Thyroid gland (tissue), 4 donors: ENCODE results near the gene ABHD12. TPM values are rescaled to one million over a fixed set of nuclear protein-coding genes. Genes with fewer than 3 reads are reported as not detected.

Experiments used
- DNase-seq, 2 donors: peaks; one replicate each; pipeline ENCODE4 v3.0.0-alpha.2; 2019
- H3K27ac ChIP-seq, 3 donors: fragments of 200-600 bp; sonication (generic); 1 replicate in 2 of 3; 2 replicates in 1 of 3; pipeline ENCODE4 v1.5.1; 2016 to 2019; ENCODE audit warnings: mild to moderate bottlenecking in 1 of 3, moderate library complexity in 1 of 3
- H3K27me3 ChIP-seq: fragments of 200-600 bp; sonication (generic); one replicate; pipeline ENCODE4 v1.5.1; 2019
- H3K36me3 ChIP-seq, 2 donors: fragments of 200-600 bp; sonication (generic); one replicate each; pipeline ENCODE4 v1.5.1; 2016 to 2019
- H3K4me1 ChIP-seq, 2 donors: fragments of 200-600 bp; sonication (generic); one replicate each; pipeline ENCODE4 v1.5.1; 2017 to 2019
- H3K4me3 ChIP-seq, 3 donors: fragments of 200-600 bp; sonication (generic); replicated peaks in 1 of 3; 1 replicate in 2 of 3; 2 replicates in 1 of 3; pipeline ENCODE4 v1.5.1; 2016; ENCODE audit warnings: mild to moderate bottlenecking in 1 of 3
- H3K9me3 ChIP-seq: fragments of 200-600 bp; sonication (generic); one replicate; pipeline ENCODE4 v1.5.1; 2017
- CTCF ChIP-seq, 6 experiments: fragments of 200-600 bp in 3 of 6; fragments of 450-650 bp in 3 of 6; sonication (generic) in 3 of 6; IDR thresholded peaks; one replicate each; pipeline ENCODE4 v1.5.1; 2016 to 2019; ENCODE audit warnings: antibody characterized with exemption in 6 of 6, mild to moderate bottlenecking in 2 of 6, inconsistent platforms in 1 of 6, moderate library complexity in 1 of 6
- POLR2A ChIP-seq, 2 donors: fragments of 450-650 bp; IDR thresholded peaks; one replicate each; pipeline ENCODE4 v1.6.1; 2017; ENCODE audit warnings: antibody characterized with exemption in 2 of 2, mild to moderate bottlenecking in 2 of 2, moderate library complexity in 1 of 2
- WGBS, 2 donors: methylation state at CpG; one replicate each; pipeline ENCODE4 v1.1.5; 2017; 5-methylcytosine and 5-hydroxymethylcytosine counted together
- intact Hi-C: fragments of 100-400 bp; cut with DNase I; formaldehyde crosslinking; loops from one replicate; pipeline ENCODE4 v1.15.1; 2023
- total RNA-seq, 4 donors: library from RNA; depleted of rRNA; stranded (reverse); fragments of >200 nt; gene quantifications; one replicate each; pipeline ENCODE4 v1.2.3, GENCODE V29; 2016

The ABHD12 gene
- total RNA-seq, 4 donors from 2014 or later: 103 to 212 (median 179) TPM

GRCh38 chr20:25376886-25377285 lies 13.7 kb downstream of the ABHD12 start:
- Histone ChIP-seq H3K9me3 (no peaks in the 10 kb centered on the region), H3K27ac (peak overlapping the region; percentile 12 to 53 (median 40)), H3K27me3 (no peaks in the 10 kb centered on the region), H3K4me3 (no peak overlapping the region), H3K4me1 (peaks cover 28 to 49% of the 10 kb centered on the region in 2 donors), H3K36me3 (no peaks in the 10 kb centered on the region)
- 82 to 92% methylated on average over 2 of the region's 2 CpGs for WGBS, 2 donors
- TF ChIP-seq CTCF (IDR thresholded peaks at IDR 0.05) (no peak), POLR2A (IDR thresholded peaks at IDR 0.05) (no peak)
- DNase-seq: peak; percentile 30 to 50
- intact Hi-C loops: no loop called here

- WGBS, 2 donors: 90 to 92% methylated on average over 4 of the region's 4 CpGs
- no peak for DNase-seq
- peak overlapping the region in 2 of 3 donors; percentile 12 to 53 for H3K27ac ChIP-seq
Observed at GRCh38 chr20:25376236-25376635, 14.4 kb downstream of the ABHD12 start.

GRCh38 chr20:25374842-25375241 lies 15.8 kb downstream of the ABHD12 start:
- 88 to 96% methylated on average over 2 of the region's 2 CpGs for WGBS, 2 donors
- intact Hi-C loops: no loop called here
- no peak for DNase-seq
- no peaks in the 10 kb centered on the region for H3K36me3 ChIP-seq
- H3K27ac ChIP-seq: no peak overlapping the region
- peaks cover 23 to 36% of the 10 kb centered on the region in 2 donors for H3K4me1 ChIP-seq
- H3K4me3 ChIP-seq: no peak overlapping the region
- TF ChIP-seq CTCF (IDR thresholded peaks at IDR 0.05) (no peak), POLR2A (IDR thresholded peaks at IDR 0.05) (no peak)
- H3K9me3 ChIP-seq: no peaks in the 10 kb centered on the region
- no peaks in the 10 kb centered on the region for H3K27me3 ChIP-seq

More at GRCh38 chr20:25376236-25376635, 14.4 kb downstream of the ABHD12 start:
- Histone ChIP-seq H3K36me3 (no peaks in the 10 kb centered on the region), H3K4me1 (peaks cover 28 to 42% of the 10 kb centered on the region in 2 donors), H3K27me3 (no peaks in the 10 kb centered on the region), H3K4me3 (no peak overlapping the region), H3K9me3 (no peaks in the 10 kb centered on the region)
- intact Hi-C loops: no loop called here
- TF ChIP-seq CTCF (IDR thresholded peaks at IDR 0.05) (no peak), POLR2A (IDR thresholded peaks at IDR 0.05) (no peak)

GRCh38 chr20:25372584-25373336 lies 17.9 kb downstream of the ABHD12 start:
- H3K4me3 ChIP-seq: no peak overlapping the region
- H3K9me3 ChIP-seq: no peaks in the 10 kb centered on the region
- peaks cover 14 to 36% of the 10 kb centered on the region in 2 donors for H3K4me1 ChIP-seq
- H3K27me3 ChIP-seq: no peaks in the 10 kb centered on the region
- H3K27ac ChIP-seq: no peak overlapping the region
- no peaks in the 10 kb centered on the region for H3K36me3 ChIP-seq
- no peak for DNase-seq
- intact Hi-C loops: no loop called here
- TF ChIP-seq POLR2A (IDR thresholded peaks at IDR 0.05): no peak
- TF ChIP-seq CTCF (IDR thresholded peaks at IDR 0.05): no peak
- WGBS, 2 donors: 94 to 98% methylated on average over 10 of the region's 10 CpGs

- TF ChIP-seq POLR2A (IDR thresholded peaks at IDR 0.05) (no peak), CTCF (IDR thresholded peaks at IDR 0.05) (no peak)
- DNase-seq: no peak
- no peaks in the 10 kb centered on the region for H3K27me3 ChIP-seq
- H3K4me1 ChIP-seq: peaks cover 5 to 19% of the 10 kb centered on the region in 2 donors
- H3K36me3 ChIP-seq: no peaks in the 10 kb centered on the region
- 78 to 81% methylated on average over 2 of the region's 2 CpGs for WGBS, 2 donors
- H3K9me3 ChIP-seq: no peaks in the 10 kb centered on the region
- peak overlapping the region; percentile 37 to 83 (median 42) for H3K27ac ChIP-seq
- intact Hi-C loops: no loop called here
- H3K4me3 ChIP-seq: no peak overlapping the region
Observed at GRCh38 chr20:25369971-25370370, 20.7 kb downstream of the ABHD12 start.
